Adrenal gland (tissue), 12 donors: ENCODE results near the gene CPM. TPM values are rescaled to one million over a fixed set of nuclear protein-coding genes. Genes with fewer than 3 reads are reported as not detected.

Source experiments
- DNase-seq, 7 donors: peaks; one replicate each; pipeline ENCODE4 v3.0.0-alpha.2; 2019 to 2020
- H3K27ac ChIP-seq, 5 donors: fragments of 200-600 bp; sonication (generic) in 4 of 5; 1 replicate in 3 of 5; 2 replicates in 2 of 5; pipeline versions ENCODE4 v1.5.1 to v1.8.0; 2016 to 2020; ENCODE audit warnings: mild to moderate bottlenecking in 1 of 5
- H3K27me3 ChIP-seq: fragments of 200-600 bp; 2 replicates; pipeline ENCODE4 v1.8.0; 2021
- H3K36me3 ChIP-seq, 2 donors: fragments of 200-600 bp; replicated peaks in 1 of 2; 1 replicate in 1 of 2; 2 replicates in 1 of 2; pipeline versions ENCODE4 v1.5.1 to v1.8.0; 2018 to 2022
- H3K4me1 ChIP-seq, 2 donors: fragments of 200-600 bp; replicated peaks in 1 of 2; 1 replicate in 1 of 2; 2 replicates in 1 of 2; pipeline versions ENCODE4 v1.5.1 to v1.8.0; 2018 to 2021
- H3K4me3 ChIP-seq, 4 donors: fragments of 200-600 bp; sonication (generic) in 3 of 4; one replicate each; pipeline ENCODE4 v1.5.1; 2016 to 2018
- H3K9me3 ChIP-seq, 3 donors: fragments of 200-600 bp; sonication (generic) in 1 of 3; replicated peaks in 1 of 3; 1 replicate in 2 of 3; 2 replicates in 1 of 3; pipeline versions ENCODE4 v1.5.1 to v1.8.0; 2016 to 2021
- CTCF ChIP-seq, 6 experiments: fragments of 450-650 bp in 4 of 6; fragments of 200-600 bp in 2 of 6; sonication (generic) in 1 of 6; IDR thresholded peaks; 1 replicate in 5 of 6; 2 replicates in 1 of 6; pipeline versions ENCODE4 v1.5.1 to v1.8.0; 2016 to 2021; ENCODE audit warnings: antibody characterized with exemption in 6 of 6, mild to moderate bottlenecking in 2 of 6, moderate library complexity in 1 of 6
- POLR2A ChIP-seq, 2 donors: fragments of 450-650 bp; IDR thresholded peaks; one replicate each; pipeline ENCODE4 v1.6.1; 2017; ENCODE audit warnings: antibody characterized with exemption in 2 of 2, mild to moderate bottlenecking in 2 of 2, moderate library complexity in 1 of 2
- WGBS, 4 donors: extraction: QIAGEN DNeasy Blood & Tissue Kit in 2 of 4; methylation state at CpG; one replicate each; pipeline versions ENCODE4 v1.1.5 to v1.1.7; 2013 to 2017; 5-methylcytosine and 5-hydroxymethylcytosine counted together
- intact Hi-C, 2 donors: fragments of 100-400 bp; cut with DNase I; formaldehyde crosslinking; loops; one replicate each; pipeline versions ENCODE4 v1.14.1 to v1.15.0; 2022 to 2023
- polyA plus RNA-seq, 3 donors: library from polyadenylated mRNA; stranded (reverse); fragments of 200-250 nt in 2 of 3; fragments of 350-450 nt in 1 of 3; fragmentation: Illumina TruSeq in 1 of 3; extraction: RNeasy Lipid Tissue Mini Kit (QIAGEN cat#74804) in 1 of 3; gene quantifications; one replicate each; pipeline ENCODE4 v1.2.3, GENCODE V29; 2013 to 2014
- total RNA-seq, 9 donors: library from RNA; depleted of rRNA in 4 of 9; stranded (reverse); fragments of >200 nt in 4 of 9; fragments of 120-200 nt in 1 of 9; fragmentation: NEBNext Ultra II Directional in 1 of 9; extraction: Animal tissue kit (Norgen Biotek cat#: 25700) in 1 of 9; gene quantifications; one replicate each; pipeline versions ENCODE4 v1.1.0 to v1.2.4, GENCODE V29; 2013 to 2023
- donor health status: healthy with polysubstance abuse.
- donor health status: Bipolar disorder and iron deficiency.
- donor health status: DM: yes; HTN: yes; CAD: no.
- donor health status: DM: no; HTN: no; CAD: no.
- donor health status: DM: no; HTN: no; CAD: no.
- donor health status: DM: yes; HTN: yes; CAD: no.

Gene CPM
- total and polyA plus RNA-seq, 12 donors, result 10.8 to 170 (median 53.5) TPM

GRCh38 chr12:68837215-68837614 is 95.8 kb downstream of the CPM start:
- Histone ChIP-seq H3K36me3 (peaks cover 0 to 88% of the 10 kb centered on the region in 2 donors), H3K27me3 (no peaks in the 10 kb centered on the region)
- 81 to 87% (median 83%) methylated on average over 1 of the region's 1 CpG for WGBS, 4 donors

GRCh38 chr12:68835333-68835908 is 97.5 kb downstream of the CPM start:
- H3K27ac ChIP-seq, result peak overlapping the region in 2 of 5 donors; percentile 0 to 21
- no peaks in the 10 kb centered on the region for H3K9me3 ChIP-seq
- DNase-seq, result peak in 2 of 7 donors; percentile 30 to 34
- no peak overlapping the region for H3K4me3 ChIP-seq
- TF ChIP-seq CTCF (IDR thresholded peaks at IDR 0.05), result no peak
- TF ChIP-seq POLR2A (IDR thresholded peaks at IDR 0.05), result no peak
- H3K36me3 ChIP-seq, result peaks cover 0 to 88% of the 10 kb centered on the region in 2 donors
- H3K27me3 ChIP-seq, result no peaks in the 10 kb centered on the region
- WGBS, 4 donors, result 38 to 51% (median 43%) methylated on average over 10 of the region's 10 CpGs
- intact Hi-C loops, result no loop called here
- peaks cover 0 to 7% of the 10 kb centered on the region in 2 donors for H3K4me1 ChIP-seq

More at GRCh38 chr12:68837215-68837614, 95.8 kb downstream of the CPM start:
- TF ChIP-seq CTCF (IDR thresholded peaks at IDR 0.05), result no peak
- no peak for TF ChIP-seq POLR2A (IDR thresholded peaks at IDR 0.05)
- Histone ChIP-seq H3K4me1 (peaks cover 0 to 7% of the 10 kb centered on the region in 2 donors), H3K27ac (no peak overlapping the region), H3K4me3 (no peak overlapping the region), H3K9me3 (no peaks in the 10 kb centered on the region)
- no peak for DNase-seq
- intact Hi-C loops, result no loop called here

- Histone ChIP-seq H3K9me3 (no peaks in the 10 kb centered on the region), H3K27me3 (no peaks in the 10 kb centered on the region), H3K4me3 (no peak overlapping the region), H3K4me1 (peaks cover 0 to 7% of the 10 kb centered on the region in 2 donors), H3K27ac (no peak overlapping the region), H3K36me3 (peaks cover 0 to 89% of the 10 kb centered on the region in 2 donors)
- WGBS, 4 donors, result 94 to 98% (median 95%) methylated on average over 4 of the region's 4 CpGs
- DNase-seq, result no peak
- intact Hi-C loops, result no loop called here
- TF ChIP-seq POLR2A (IDR thresholded peaks at IDR 0.05) (no peak), CTCF (IDR thresholded peaks at IDR 0.05) (no peak)
Measured at GRCh38 chr12:68833508-68833907, 99.5 kb downstream of the CPM start.

GRCh38 chr12:68832504-68832867 is 100.5 kb downstream of the CPM start:
- intact Hi-C loops, result no loop called here
- no peak for TF ChIP-seq CTCF (IDR thresholded peaks at IDR 0.05)
- TF ChIP-seq POLR2A (IDR thresholded peaks at IDR 0.05), result no peak
- no peaks in the 10 kb centered on the region for H3K9me3 ChIP-seq
- DNase-seq, result no peak
- H3K27me3 ChIP-seq, result no peaks in the 10 kb centered on the region
- H3K27ac ChIP-seq, result no peak overlapping the region
- H3K4me1 ChIP-seq, result peaks cover 0 to 7% of the 10 kb centered on the region in 2 donors
- WGBS, 4 donors, result 92 to 99% (median 96%) methylated on average over 4 of the region's 4 CpGs
- peaks cover 0 to 89% of the 10 kb centered on the region in 2 donors for H3K36me3 ChIP-seq
- H3K4me3 ChIP-seq, result no peak overlapping the region
